Measurements from ENCODE around the gene FPR3.
"Not testable (repeated sequence)": the region's sequence is repeated elsewhere in the genome, so short reads cannot be mapped to it uniquely, and the experiment has no call there.

FPR3 gene

GRCh38 chr19:51794885-51795490 is at the start of gene FPR3:
Gene FPR3, plus strand, starts transcription at chr19:51795157. Its CDS starts 28,592 bp downstream, at chr19:51823749.
- no peak for DNase-seq (ENCODE audit: low read depth)

- DNase-seq (ENCODE audit: low read depth), result no peak
Measured at GRCh38 chr19:51746731-51747130, 48.2 kb upstream of the FPR3 start.

- DNase-seq (ENCODE audit: low read depth), result no peak
Measured at GRCh38 chr19:51749979-51750378, 45.0 kb upstream of the FPR3 start.

- DNase-seq (ENCODE audit: low read depth), result no peak
Measured at GRCh38 chr19:51750400-51751094, 44.4 kb upstream of the FPR3 start.

GRCh38 chr19:51751655-51752054 is 43.3 kb upstream of the FPR3 start, which contains the start of gene FPR1:
Gene FPR1, minus strand, starts transcription at chr19:51751878. Its CDS starts 4,884 bp downstream, at chr19:51746994.
- DNase-seq (ENCODE audit: low read depth), result no peak

- no peak for DNase-seq (ENCODE audit: low read depth)
Measured at GRCh38 chr19:51754109-51754508, 40.8 kb upstream of the FPR3 start.

- DNase-seq (ENCODE audit: low read depth), result no peak
Measured at GRCh38 chr19:51754770-51755169, 40.2 kb upstream of the FPR3 start.

- DNase-seq (ENCODE audit: low read depth), result no peak
Measured at GRCh38 chr19:51755571-51755970, 39.4 kb upstream of the FPR3 start.

- no peak for DNase-seq (ENCODE audit: low read depth)
Measured at GRCh38 chr19:51760697-51761356, 34.1 kb upstream of the FPR3 start, which contains the start of gene FPR2. Gene FPR2, plus strand, starts transcription at chr19:51761180. Its CDS starts 7,479 bp downstream, at chr19:51768659.

GRCh38 chr19:51761696-51762095 is 33.3 kb upstream of the FPR3 start:
- DNase-seq (ENCODE audit: low read depth), result no peak

GRCh38 chr19:51765086-51765485 is 29.9 kb upstream of the FPR3 start:
- no peak for DNase-seq (ENCODE audit: low read depth)

GRCh38 chr19:51766461-51766860 is 28.5 kb upstream of the FPR3 start:
- no peak for DNase-seq (ENCODE audit: low read depth)

- no peak for DNase-seq (ENCODE audit: low read depth)
Measured at GRCh38 chr19:51771376-51772130, 23.4 kb upstream of the FPR3 start.

- no peak for DNase-seq (ENCODE audit: low read depth)
Measured at GRCh38 chr19:51772977-51773376, 22.0 kb upstream of the FPR3 start.

- not testable (repeated sequence) for DNase-seq (ENCODE audit: low read depth)
Measured at GRCh38 chr19:51776561-51776960, 18.4 kb upstream of the FPR3 start.

GRCh38 chr19:51777570-51778462 is 17.1 kb upstream of the FPR3 start:
- no peak for DNase-seq (ENCODE audit: low read depth)

GRCh38 chr19:51779181-51779580 is 15.8 kb upstream of the FPR3 start:
- no peak for DNase-seq (ENCODE audit: low read depth)

- no peak for DNase-seq (ENCODE audit: low read depth)
Measured at GRCh38 chr19:51779703-51780102, 15.3 kb upstream of the FPR3 start.

- no peak for DNase-seq (ENCODE audit: low read depth)
Measured at GRCh38 chr19:51780270-51780669, 14.7 kb upstream of the FPR3 start.

- no peak for DNase-seq (ENCODE audit: low read depth)
Measured at GRCh38 chr19:51781999-51782398, 13.0 kb upstream of the FPR3 start.

- no peak for DNase-seq (ENCODE audit: low read depth)
Measured at GRCh38 chr19:51783372-51783771, 11.6 kb upstream of the FPR3 start.

Data from stimulated activated CD8-positive, alpha-beta memory T cell treated with anti-CD3 and anti-CD28 coated beads, Interleukin-15, amount 100 ng/mL, for 24 hours (primary cell).